SKM-1 (cell line): ENCODE results near the gene TSNAX.

Experiments
- DNase-seq: peaks from one replicate; lab custom pipeline; 2025; ENCODE audit not compliant: unreplicated experiment; lab: John Stamatoyannopoulos, UW

The TSNAX gene

GRCh38 chr1:231600458-231600976 lies 72.0 kb downstream of the TSNAX start:
- no peak for DNase-seq

GRCh38 chr1:231601824-231602672 lies 73.6 kb downstream of the TSNAX start:
- DNase-seq, result no peak

GRCh38 chr1:231602673-231602984 lies 74.2 kb downstream of the TSNAX start:
- DNase-seq, result no peak

GRCh38 chr1:231603598-231604275 lies 75.3 kb downstream of the TSNAX start:
- DNase-seq, result peak; percentile 96

GRCh38 chr1:231604276-231604621 lies 75.8 kb downstream of the TSNAX start:
- DNase-seq, result no peak

- no peak for DNase-seq
These were observed 77.0 kb downstream of the TSNAX start for GRCh38 chr1:231605149-231606100.

- no peak for DNase-seq
These were observed 78.2 kb downstream of the TSNAX start for GRCh38 chr1:231606712-231607111.

- DNase-seq, result no peak
These were observed 81.9 kb downstream of the TSNAX start for GRCh38 chr1:231610388-231610787.

GRCh38 chr1:231611111-231611510 lies 82.6 kb downstream of the TSNAX start:
- DNase-seq, result no peak

- no peak for DNase-seq
These were observed 83.4 kb downstream of the TSNAX start for GRCh38 chr1:231611851-231612250.

- peak; percentile 98 for DNase-seq
These were observed 84.1 kb downstream of the TSNAX start for GRCh38 chr1:231612393-231613089.

GRCh38 chr1:231613419-231614349 lies 85.2 kb downstream of the TSNAX start:
- peak; percentile 87 for DNase-seq
